Activated B cell treated with CpG ODN at 0.5 μM for 24 hours (primary cell): ENCODE data around the gene PQBP1. TPM values are rescaled to one million over a fixed set of nuclear protein-coding genes. Genes with fewer than 3 reads are reported as not detected.

Source experiments
- ATAC-seq: fragments of 200-7000 bp; cut with Tn5 transposase; one replicate; pipeline ENCODE4 v1.10.0; 2021; ENCODE audit warnings: low read depth, mild to moderate bottlenecking, moderate library complexity
- CTCF ChIA-PET: fragments of 350-600 bp; sonication (Branson Sonifier 250); formaldehyde crosslinking; loops from one replicate; lab custom pipeline; 2021; ENCODE audit warnings: antibody characterized with exemption; lab: Charles Lee
- POLR2A ChIA-PET: fragments of 350-600 bp; sonication (Branson Sonifier 250); formaldehyde crosslinking; loops from one replicate; lab custom pipeline; 2021; ENCODE audit warnings: antibody characterized with exemption; lab: Charles Lee
- DNase-seq: peaks from one replicate; pipeline ENCODE4 v3.0.0; 2022
- H3K27ac Mint-ChIP-seq: one replicate; pipeline ENCODE4 v1.8.0; 2020; ENCODE audit warnings: mixed read lengths
- H3K27me3 Mint-ChIP-seq: one replicate; pipeline ENCODE4 v1.8.0; 2021; ENCODE audit warnings: mixed read lengths
- H3K36me3 Mint-ChIP-seq: one replicate; pipeline ENCODE4 v1.8.0; 2021; ENCODE audit warnings: low read depth, mixed read lengths
- H3K4me1 Mint-ChIP-seq: one replicate; pipeline ENCODE4 v1.8.0; 2021; ENCODE audit warnings: mixed read lengths
- H3K4me3 Mint-ChIP-seq: one replicate; pipeline ENCODE4 v1.8.0; 2020; ENCODE audit warnings: mild to moderate bottlenecking, mixed read lengths
- H3K9me3 Mint-ChIP-seq: one replicate; pipeline ENCODE4 v1.8.0; 2020; ENCODE audit warnings: mixed read lengths
- intact Hi-C: fragments of 100-400 bp; cut with micrococcal nuclease; formaldehyde crosslinking; loops from one replicate; pipeline ENCODE4 v1.15.1; 2024
- total RNA-seq: library from RNA; stranded (reverse); gene quantifications from 2 replicates; pipeline ENCODE4 v1.2.3, GENCODE V29; 2022
- TF ChIP-seq, protein P1 (sequence below): fragments of 200-600 bp; IDR thresholded peaks from one replicate; pipeline ENCODE4 v1.8.0; 2022; ENCODE audit warnings: antibody characterized with exemption, mild to moderate bottlenecking

PQBP1 gene
- total RNA-seq, 1 donor from 2014 or later: 81.6 TPM

DNA sequence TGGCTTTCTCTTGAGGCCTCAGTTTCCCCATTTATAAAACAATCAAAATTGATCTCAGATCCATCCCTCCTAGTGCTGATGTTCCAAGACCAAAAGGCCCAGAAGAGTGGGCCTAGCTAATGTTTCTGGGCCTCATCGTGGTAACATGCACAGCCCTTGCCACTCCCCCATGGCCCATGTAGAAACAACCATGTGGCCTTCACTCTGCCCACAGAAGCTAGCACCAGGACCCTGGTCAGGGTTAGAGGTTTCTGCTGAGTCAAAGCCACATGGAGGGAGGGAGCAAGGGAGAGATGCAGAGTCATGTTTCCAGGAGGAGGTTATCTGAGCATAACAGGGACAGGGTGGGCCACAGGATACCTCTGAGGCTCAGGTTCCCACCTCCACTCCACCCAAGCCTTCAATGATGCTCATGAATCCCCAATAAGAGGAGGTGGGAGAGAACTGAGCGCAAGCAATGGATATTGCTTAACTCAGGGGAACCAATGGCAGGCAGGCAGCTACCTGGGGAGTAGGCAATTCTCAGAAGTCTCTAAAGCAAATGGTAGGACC, 42.8 kb downstream of the PQBP1 start:
- H3K27ac Mint-ChIP-seq: peak overlapping the region; percentile 98
- H3K4me3 Mint-ChIP-seq: no peak overlapping the region
- DNase-seq (no peak), ATAC-seq (no peak)
- intact Hi-C loops: no loop called here
- H3K4me1 Mint-ChIP-seq: peaks cover 83% of the 10 kb centered on the region
- TF ChIP-seq, protein P1, sequence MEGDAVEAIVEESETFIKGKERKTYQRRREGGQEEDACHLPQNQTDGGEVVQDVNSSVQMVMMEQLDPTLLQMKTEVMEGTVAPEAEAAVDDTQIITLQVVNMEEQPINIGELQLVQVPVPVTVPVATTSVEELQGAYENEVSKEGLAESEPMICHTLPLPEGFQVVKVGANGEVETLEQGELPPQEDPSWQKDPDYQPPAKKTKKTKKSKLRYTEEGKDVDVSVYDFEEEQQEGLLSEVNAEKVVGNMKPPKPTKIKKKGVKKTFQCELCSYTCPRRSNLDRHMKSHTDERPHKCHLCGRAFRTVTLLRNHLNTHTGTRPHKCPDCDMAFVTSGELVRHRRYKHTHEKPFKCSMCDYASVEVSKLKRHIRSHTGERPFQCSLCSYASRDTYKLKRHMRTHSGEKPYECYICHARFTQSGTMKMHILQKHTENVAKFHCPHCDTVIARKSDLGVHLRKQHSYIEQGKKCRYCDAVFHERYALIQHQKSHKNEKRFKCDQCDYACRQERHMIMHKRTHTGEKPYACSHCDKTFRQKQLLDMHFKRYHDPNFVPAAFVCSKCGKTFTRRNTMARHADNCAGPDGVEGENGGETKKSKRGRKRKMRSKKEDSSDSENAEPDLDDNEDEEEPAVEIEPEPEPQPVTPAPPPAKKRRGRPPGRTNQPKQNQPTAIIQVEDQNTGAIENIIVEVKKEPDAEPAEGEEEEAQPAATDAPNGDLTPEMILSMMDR: no peak
- H3K36me3 Mint-ChIP-seq: peaks cover 33% of the 10 kb centered on the region
- CTCF ChIA-PET: interaction anchor here (1.0 to 2.5 kb wide), 2 partner anchors 28 to 49 kb away, joined by 3 to 9 read pairs; no protein-coding TSS in a partner anchor
- POLR2A ChIA-PET: interaction anchor here (1.0 to 17.9 kb wide), 11 partner anchors 14 to 366 kb away, joined by 3 to 718 read pairs (median 9); partner anchors contain the start of genes GRIPAP1, HDAC6, OTUD5 and PIM2
- H3K27me3 Mint-ChIP-seq: no peaks in the 10 kb centered on the region
- H3K9me3 Mint-ChIP-seq: no peaks in the 10 kb centered on the region

DNA sequence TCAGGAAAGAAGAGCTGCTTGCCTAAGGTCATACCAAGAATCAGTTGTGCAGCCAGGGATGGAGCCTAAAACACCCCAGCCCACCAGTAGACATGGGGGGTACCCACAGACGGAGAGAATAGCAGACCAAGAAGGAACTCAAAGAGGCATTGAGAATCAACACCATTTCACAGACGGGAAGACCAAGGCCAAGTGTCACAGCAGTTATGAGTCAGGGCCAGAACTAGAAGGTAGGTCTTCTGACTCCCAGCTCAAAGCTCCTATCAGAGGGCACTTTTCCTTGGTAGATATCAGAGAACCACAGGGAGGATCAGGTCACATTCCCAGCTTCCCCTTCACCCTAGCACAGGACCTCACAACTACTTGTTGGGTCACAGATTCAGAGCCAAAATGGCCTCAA, 45.2 kb downstream of the PQBP1 start:
- Mint-ChIP-seq H3K9me3 (no peaks in the 10 kb centered on the region), H3K27me3 (no peaks in the 10 kb centered on the region), H3K4me3 (no peak overlapping the region), H3K36me3 (peaks cover 34% of the 10 kb centered on the region), H3K27ac (peak overlapping the region; percentile 78), H3K4me1 (peaks cover 70% of the 10 kb centered on the region)
- intact Hi-C loops: no loop called here
- ChIA-PET POLR2A (interaction anchor here (1.2 to 17.9 kb wide), 4 partner anchors 14 to 266 kb away, joined by 3 to 718 read pairs (median 52); partner anchors contain the start of genes OTUD5, PIM2, PQBP1 and SLC35A2), CTCF (interaction anchor here (0.9 to 1.3 kb wide), 2 partner anchors 15 to 27 kb away, joined by 3 read pairs; no protein-coding TSS in a partner anchor)
- DNase-seq (no peak), ATAC-seq (no peak)
- TF ChIP-seq, protein P1: no peak

DNA sequence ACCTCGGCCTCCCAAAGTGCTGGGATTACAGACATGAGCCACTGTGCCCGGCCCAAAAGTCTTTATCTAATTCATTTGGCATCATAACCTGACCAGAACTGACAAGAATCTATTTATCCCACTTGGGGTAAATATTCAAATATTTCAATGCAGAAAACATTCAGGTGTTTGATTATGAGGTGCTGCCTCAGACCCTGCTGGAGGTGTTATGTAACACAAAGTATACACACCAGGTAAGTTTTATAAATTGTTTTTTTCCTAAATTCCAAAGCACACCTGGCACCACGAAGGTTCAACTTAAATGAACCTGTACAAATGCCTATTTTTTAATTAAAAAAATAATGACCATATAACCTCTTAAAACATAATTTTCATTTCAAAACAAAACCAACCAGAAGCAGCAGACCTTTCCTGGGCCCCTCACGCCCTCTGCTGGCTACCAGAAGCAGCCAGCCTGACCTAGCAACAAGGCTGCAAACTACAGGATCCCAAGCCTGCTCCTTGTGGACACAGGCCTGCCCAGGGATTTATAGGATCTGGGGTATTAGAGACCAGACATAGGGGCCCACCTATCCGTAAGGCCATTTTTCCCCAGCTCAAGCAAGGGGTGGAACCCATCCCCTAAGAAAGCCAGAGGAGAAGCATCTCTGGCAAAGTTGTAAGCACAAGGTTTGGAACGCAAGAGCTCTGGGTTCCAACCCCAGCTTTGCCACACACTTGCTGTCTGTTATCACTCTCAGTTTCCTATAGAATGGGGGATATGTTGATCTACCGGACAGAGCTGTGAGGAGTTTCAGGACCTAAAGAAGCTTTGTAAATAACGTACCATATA, 48.0 kb downstream of the PQBP1 start:
- H3K4me3 Mint-ChIP-seq: no peak overlapping the region
- TF ChIP-seq, protein P1: no peak
- DNase-seq (no peak), ATAC-seq (peak; percentile 56)
- ChIA-PET POLR2A (interaction anchor here (1.4 to 17.9 kb wide), 2 partner anchors 9 to 31 kb away, joined by 7 to 718 read pairs; partner anchors contain the start of genes PIM2 and SLC35A2), CTCF (interaction anchor here (0.6 to 1.8 kb wide), 7 partner anchors 8 to 297 kb away, joined by 3 to 17 read pairs (median 5); no protein-coding TSS in a partner anchor)
- peaks cover 44% of the 10 kb centered on the region for H3K4me1 Mint-ChIP-seq
- H3K9me3 Mint-ChIP-seq: no peaks in the 10 kb centered on the region
- H3K36me3 Mint-ChIP-seq: peaks cover 33% of the 10 kb centered on the region
- intact Hi-C loops: loop anchor here (1.0 to 5.0 kb wide), 6 partner anchors 8 to 297 kb away; no protein-coding TSS in a partner anchor
- H3K27ac Mint-ChIP-seq: peak overlapping the region; percentile 41
- H3K27me3 Mint-ChIP-seq: no peaks in the 10 kb centered on the region

DNA sequence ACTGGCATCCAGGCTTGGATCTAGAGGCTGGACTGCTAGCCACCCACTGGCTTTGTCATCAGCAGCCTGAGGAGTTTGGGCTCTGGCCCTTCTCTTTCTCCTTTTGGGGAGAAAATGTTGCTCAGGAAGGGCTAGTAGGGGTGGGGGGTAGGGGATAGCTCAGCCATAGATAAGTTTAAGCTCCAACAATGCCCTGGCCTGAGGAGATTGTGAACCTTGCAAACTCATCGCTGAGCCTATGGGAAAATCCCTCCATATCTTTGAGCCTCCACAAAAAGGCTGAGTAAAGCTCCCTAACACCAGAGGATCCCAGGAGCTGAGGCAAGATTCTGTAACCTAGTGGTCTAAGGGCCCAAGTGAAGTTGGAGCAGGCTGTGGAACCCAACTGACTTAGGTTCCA, 50.9 kb downstream of the PQBP1 start:
- H3K36me3 Mint-ChIP-seq: peaks cover 15% of the 10 kb centered on the region
- intact Hi-C loops: loop anchor here (5.0 kb wide), 1 partner anchor 126 kb away; no protein-coding TSS in a partner anchor
- DNase-seq (no peak), ATAC-seq (no peak)
- no peaks in the 10 kb centered on the region for H3K27me3 Mint-ChIP-seq
- no peaks in the 10 kb centered on the region for H3K9me3 Mint-ChIP-seq
- no peak overlapping the region for H3K4me3 Mint-ChIP-seq
- no peak overlapping the region for H3K27ac Mint-ChIP-seq
- TF ChIP-seq, protein P1: no peak
- ChIA-PET POLR2A (interaction anchor here (0.5 to 17.9 kb wide), 2 partner anchors 34 to 1114 kb away, joined by 8 to 718 read pairs; partner anchors contain the start of genes PIM2 and SLC35A2), CTCF (interaction anchor here (0.8 to 1.2 kb wide), 2 partner anchors 61 to 300 kb away, joined by 3 to 5 read pairs; no protein-coding TSS in a partner anchor)
- peaks cover 36% of the 10 kb centered on the region for H3K4me1 Mint-ChIP-seq

Other genes starting within 250 kb of the PQBP1 start
- gene WAS, start 214.1 kb upstream of the PQBP1 start, total RNA-seq: 101 and 102 TPM in 2 replicates
- gene SUV39H1, start 201.2 kb upstream of the PQBP1 start, total RNA-seq: 9.1 and 10.8 TPM in 2 replicates
- not detected in 2 replicates for gene GLOD5, start 136.2 kb upstream of the PQBP1 start, total RNA-seq
- not detected in 2 replicates for gene GATA1, start 111.3 kb upstream of the PQBP1 start, total RNA-seq
- 139 and 144 TPM in 2 replicates for gene HDAC6, start 95.9 kb upstream of the PQBP1 start, total RNA-seq
- gene ERAS, start 71.4 kb upstream of the PQBP1 start, total RNA-seq: not detected in 2 replicates
- gene PCSK1N, start 62.3 kb upstream of the PQBP1 start, total RNA-seq: not detected in 2 replicates
- gene TIMM17B, start 162 bp upstream of the PQBP1 start, total RNA-seq: 47.8 and 52.6 TPM in 2 replicates
- 17.3 and 18.4 TPM in 2 replicates for gene SLC35A2, start 13.7 kb downstream of the PQBP1 start, total RNA-seq
- 321 and 351 TPM in 2 replicates for gene PIM2, start 21.1 kb downstream of the PQBP1 start, total RNA-seq
- 76.0 and 78.1 TPM in 2 replicates for gene OTUD5, start 59.7 kb downstream of the PQBP1 start, total RNA-seq
- 0.66 and 1.8 TPM in 2 replicates for gene KCND1, start 73.9 kb downstream of the PQBP1 start, total RNA-seq
- 97.3 and 117 TPM in 2 replicates for gene GRIPAP1, start 104.3 kb downstream of the PQBP1 start, total RNA-seq
- 31.1 and 33.3 TPM in 2 replicates for gene TFE3, start 145.4 kb downstream of the PQBP1 start, total RNA-seq
- gene CCDC120, start 161.1 kb downstream of the PQBP1 start, total RNA-seq: 7.9 and 8.9 TPM in 2 replicates
- gene PRAF2, start 176.1 kb downstream of the PQBP1 start, total RNA-seq: 10.6 and 11.6 TPM in 2 replicates
- 48.8 and 55.8 TPM in 2 replicates for gene WDR45, start 182.0 kb downstream of the PQBP1 start, total RNA-seq
- gene GPKOW, start 225.8 kb downstream of the PQBP1 start, total RNA-seq: 18.7 and 19.6 TPM in 2 replicates